Endodermal cell (in vitro differentiated cells): ENCODE data around the gene COL4A1. TPM values are rescaled to one million over a fixed set of nuclear protein-coding genes. Genes with fewer than 3 reads are reported as not detected.

Experiments used
- DNase-seq: peaks from one replicate; pipeline ENCODE4 v3.0.0-alpha.2; 2017
- H3K27ac ChIP-seq: 2 replicates; pipeline ENCODE4 v1.5.1; 2013; ENCODE audit warnings: mild to moderate bottlenecking, low read depth, low read length, moderate library complexity
- H3K27me3 ChIP-seq: 2 replicates; pipeline ENCODE4 v1.6.1; 2013; ENCODE audit warnings: mild to moderate bottlenecking, low read length, moderate library complexity; ENCODE audit not compliant: insufficient read depth, control insufficient read depth, poor library complexity, severe bottlenecking
- H3K36me3 ChIP-seq: 2 replicates; pipeline ENCODE4 v1.7.0; 2013; ENCODE audit warnings: mild to moderate bottlenecking, low read length, moderate library complexity; ENCODE audit not compliant: control insufficient read depth, insufficient read depth
- H3K4me1 ChIP-seq: one replicate; pipeline ENCODE4 v1.7.0; 2013; ENCODE audit warnings: low read length; ENCODE audit not compliant: control insufficient read depth, insufficient read depth
- H3K4me3 ChIP-seq: 2 replicates; pipeline ENCODE4 v1.5.1; 2013; ENCODE audit warnings: mild to moderate bottlenecking, low read length, moderate library complexity
- H3K9ac ChIP-seq: 2 replicates; pipeline ENCODE4 v1.6.1; 2013; ENCODE audit warnings: mild to moderate bottlenecking, low read length, moderate library complexity; ENCODE audit not compliant: poor library complexity, severe bottlenecking; ENCODE audit errors: extremely low read depth
- H3K9me3 ChIP-seq: 2 replicates; pipeline ENCODE4 v1.6.1; 2013; ENCODE audit warnings: mild to moderate bottlenecking, low read length, moderate library complexity; ENCODE audit not compliant: control insufficient read depth
- H3K27ac Mint-ChIP-seq: 2 replicates; pipeline ENCODE4 v1.8.0; 2020; ENCODE audit warnings: mixed read lengths
- H3K27me3 Mint-ChIP-seq: 2 replicates; pipeline ENCODE4 v1.8.0; 2021; ENCODE audit warnings: mild to moderate bottlenecking, mixed read lengths; ENCODE audit not compliant: insufficient read depth
- H3K36me3 Mint-ChIP-seq: 2 replicates; pipeline ENCODE4 v1.8.0; 2020; ENCODE audit warnings: low read depth, mixed read lengths
- H3K4me1 Mint-ChIP-seq: 2 replicates; pipeline ENCODE4 v1.8.0; 2020; ENCODE audit warnings: mixed read lengths
- H3K4me3 Mint-ChIP-seq: 2 replicates; pipeline ENCODE4 v1.8.0; 2020; ENCODE audit warnings: mild to moderate bottlenecking, moderate library complexity, mixed read lengths
- H3K9me3 Mint-ChIP-seq: 2 replicates; pipeline ENCODE4 v1.8.0; 2020; ENCODE audit warnings: mild to moderate bottlenecking, mixed read lengths
- CTCF ChIP-seq: fragments of 200-600 bp; sonication (generic); conservative IDR thresholded peaks from 2 replicates; pipeline ENCODE4 v1.5.0; 2021; ENCODE audit warnings: antibody characterized with exemption, mild to moderate bottlenecking
- WGBS, 2 experiments: methylation state at CpG; one replicate each; pipeline versions ENCODE4 v1.1.5 to v1.1.7; 2013; ENCODE audit warnings: missing lambda C conversion rate in 2 of 2, mixed read lengths in 1 of 2; ENCODE audit not compliant: insufficient coverage in 1 of 2, insufficient read length in 1 of 2; 5-methylcytosine and 5-hydroxymethylcytosine counted together
- total RNA-seq, 2 donors: library from RNA; stranded (reverse); fragmentation: NEBNext Ultra II Directional in 1 of 2; extraction: Animal tissue kit (Norgen Biotek cat#: 25700) in 1 of 2; gene quantifications; 2 replicates in 1 of 2; 3 replicates in 1 of 2; pipeline ENCODE4 v1.2.1, GENCODE V29; 2021

The COL4A1 gene
- total RNA-seq, 2 donors from 2014 or later, result 702 to 764 TPM

GRCh38 chr13:110176431-110176830 is 130.5 kb downstream of the COL4A1 start:
- no peak overlapping the region for H3K27ac ChIP-seq
- peaks cover 38% of the 10 kb centered on the region for H3K4me1 Mint-ChIP-seq
- 95 to 96% methylated on average over 7 of the region's 7 CpGs for WGBS, 2 experiments

GRCh38 chr13:110173247-110173818 is 133.6 kb downstream of the COL4A1 start:
- peak overlapping the region; percentile 24 for H3K4me3 ChIP-seq
- H3K9ac ChIP-seq, result peak overlapping the region; percentile 38
- Mint-ChIP-seq H3K4me1 (peaks cover 16% of the 10 kb centered on the region), H3K27ac (peak overlapping the region; percentile 89), H3K9me3 (peaks cover 2% of the 10 kb centered on the region), H3K27me3 (no peaks in the 10 kb centered on the region), H3K36me3 (peaks cover 89% of the 10 kb centered on the region), H3K4me3 (no peak overlapping the region)
- H3K4me1 ChIP-seq, result peaks cover 21% of the 10 kb centered on the region
- H3K27ac ChIP-seq, result no peak overlapping the region
- H3K9me3 ChIP-seq, result no peaks in the 10 kb centered on the region
- H3K36me3 ChIP-seq, result peaks cover 98% of the 10 kb centered on the region
- H3K27me3 ChIP-seq, result no peaks in the 10 kb centered on the region
- DNase-seq, result no peak
- no peak for TF ChIP-seq CTCF

More at GRCh38 chr13:110176431-110176830, 130.5 kb downstream of the COL4A1 start:
- no peaks in the 10 kb centered on the region for H3K27me3 ChIP-seq
- H3K9ac ChIP-seq, result no peak overlapping the region
- Mint-ChIP-seq H3K27me3 (no peaks in the 10 kb centered on the region), H3K27ac (no peak overlapping the region), H3K36me3 (peaks cover 96% of the 10 kb centered on the region), H3K9me3 (peaks cover 2% of the 10 kb centered on the region), H3K4me3 (no peak overlapping the region)
- H3K9me3 ChIP-seq, result no peaks in the 10 kb centered on the region
- TF ChIP-seq CTCF, result no peak
- H3K4me3 ChIP-seq, result no peak overlapping the region
- peaks cover 40% of the 10 kb centered on the region for H3K4me1 ChIP-seq
- no peak for DNase-seq
- H3K36me3 ChIP-seq, result peaks cover 100% of the 10 kb centered on the region

GRCh38 chr13:110170882-110171281 is 136.1 kb downstream of the COL4A1 start:
- Histone ChIP-seq H3K27me3 (no peaks in the 10 kb centered on the region), H3K27ac (no peak overlapping the region), H3K9me3 (no peaks in the 10 kb centered on the region), H3K9ac (no peak overlapping the region), H3K4me1 (peaks cover 21% of the 10 kb centered on the region), H3K4me3 (no peak overlapping the region), H3K36me3 (peaks cover 98% of the 10 kb centered on the region)
- Mint-ChIP-seq H3K4me3 (no peak overlapping the region), H3K36me3 (peaks cover 88% of the 10 kb centered on the region), H3K27me3 (no peaks in the 10 kb centered on the region), H3K4me1 (peaks cover 16% of the 10 kb centered on the region), H3K9me3 (peaks cover 2% of the 10 kb centered on the region), H3K27ac (no peak overlapping the region)
- WGBS, 2 experiments, result 82 to 85% methylated on average over 7 to 9 of the region's 9 CpGs
- no peak for DNase-seq
- no peak for TF ChIP-seq CTCF
